SKM-1 treated with dmso at 0.1 percent for 144 hours (cell line): ENCODE results near the gene ZNF483.
"Not testable (repeated sequence)": the region's sequence is repeated elsewhere in the genome, so short reads cannot be mapped to it uniquely, and the experiment has no call there.

Experiments used
- DNase-seq: peaks from one replicate; lab custom pipeline; 2025; ENCODE audit not compliant: unreplicated experiment; lab: John Stamatoyannopoulos, UW

Gene ZNF483

DNA sequence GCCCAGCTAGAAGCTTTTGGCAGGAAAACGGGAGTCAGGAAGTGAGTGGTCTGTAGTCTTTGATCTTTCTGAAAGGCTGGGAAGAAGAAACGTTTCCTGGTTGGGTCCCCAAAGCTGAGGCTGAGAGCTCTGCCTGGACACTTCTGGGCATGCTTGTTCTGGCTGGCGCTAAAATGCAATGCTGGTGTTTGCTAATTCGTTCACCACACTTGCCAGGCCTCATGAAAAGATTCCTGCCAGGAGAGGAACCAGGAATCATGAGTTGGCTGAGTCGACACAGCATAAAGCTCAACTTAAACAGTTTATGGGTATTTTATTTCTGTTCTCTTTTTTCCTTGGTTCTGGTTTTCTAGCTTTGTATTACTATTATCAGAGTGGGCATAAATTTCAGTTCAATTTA lies 85.2 kb downstream of the ZNF483 start:
- DNase-seq = no peak

DNA sequence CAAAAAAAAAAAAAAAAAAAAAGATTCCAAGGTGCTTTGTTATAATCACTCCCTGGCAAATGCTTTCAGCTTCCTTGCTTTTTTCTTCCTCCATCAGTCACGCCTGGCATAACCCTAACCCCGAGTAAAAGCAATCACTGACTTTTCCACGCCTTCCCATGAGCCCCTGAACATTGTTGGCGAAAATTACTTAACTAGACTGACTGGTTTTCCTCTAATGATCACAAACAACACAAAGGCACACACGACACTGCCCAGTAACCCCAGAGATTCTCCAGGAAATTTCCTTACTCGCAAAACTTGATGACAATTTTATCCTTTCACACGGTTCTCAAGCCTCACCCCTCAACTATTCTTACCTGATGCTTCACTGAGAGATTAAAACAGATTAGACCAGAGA lies 85.9 kb downstream of the ZNF483 start:
- no peak for DNase-seq

DNA sequence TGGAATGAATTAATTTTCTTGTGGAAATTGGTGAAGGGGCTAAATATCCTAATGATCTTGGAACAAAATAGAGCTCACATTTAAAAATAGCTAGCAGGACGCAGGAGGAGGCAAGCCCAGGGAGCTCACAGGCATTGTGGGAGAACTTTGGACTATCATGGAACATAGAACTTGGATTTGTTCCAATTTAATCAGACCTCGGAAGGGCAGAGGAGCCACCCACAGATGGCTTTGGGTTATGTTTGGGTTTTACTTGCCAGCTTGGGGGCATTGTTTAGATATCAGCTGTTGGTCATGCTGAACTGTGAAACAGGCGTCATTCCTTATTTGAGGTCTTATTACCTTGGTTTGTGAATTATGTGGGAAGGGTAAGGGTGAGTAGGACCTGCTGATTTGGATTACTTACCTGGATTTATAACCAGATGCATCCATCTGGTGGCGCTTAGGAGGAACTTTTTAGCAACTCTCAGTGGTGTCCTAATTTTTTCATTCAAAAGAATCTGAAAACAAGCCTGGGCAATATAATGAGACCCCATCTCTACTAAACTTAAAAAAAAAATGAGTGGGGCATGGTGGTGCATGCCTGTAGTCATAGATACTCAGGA lies 88.6 kb downstream of the ZNF483 start:
- DNase-seq = no peak

DNA sequence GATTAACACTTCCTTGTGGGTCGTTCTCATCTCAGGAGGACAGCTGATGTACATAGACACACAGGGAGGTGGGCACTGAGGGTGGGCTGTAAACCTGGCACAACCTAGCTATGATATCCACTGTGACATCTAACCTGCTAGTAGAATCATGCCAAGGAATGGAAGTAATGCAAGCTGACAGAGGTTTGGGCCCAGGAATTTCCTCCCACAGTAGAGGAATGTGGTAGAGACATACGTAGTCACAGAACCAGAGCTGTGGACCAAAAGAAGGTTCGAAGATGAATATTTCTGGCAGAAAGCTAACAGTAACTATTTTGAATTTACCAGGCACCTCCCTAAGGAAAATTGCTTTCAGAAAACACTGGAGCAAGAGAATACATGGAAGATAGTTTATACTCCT lies 90.9 kb downstream of the ZNF483 start:
- no peak for DNase-seq

DNA sequence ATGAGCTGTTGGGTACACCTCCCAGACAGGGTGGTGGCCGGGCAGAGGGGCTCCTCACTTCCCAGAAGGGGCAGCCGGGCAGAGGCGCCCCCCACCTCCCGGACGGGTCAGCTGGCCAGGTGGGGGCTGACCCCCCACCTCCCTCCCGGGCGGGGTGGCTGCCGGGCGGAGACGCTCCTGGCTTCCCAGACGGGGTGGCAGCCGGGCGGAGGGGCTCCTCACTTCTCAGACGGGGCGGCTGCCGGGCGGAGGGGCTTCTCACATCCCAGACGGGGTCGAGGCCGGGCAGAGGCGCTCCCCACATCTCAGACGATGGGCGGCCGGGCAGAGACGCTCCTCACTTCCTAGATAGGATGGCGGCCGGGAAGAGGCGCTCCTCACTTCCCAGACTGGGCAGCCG lies 92.4 kb downstream of the ZNF483 start:
- not testable (repeated sequence) for DNase-seq

DNA sequence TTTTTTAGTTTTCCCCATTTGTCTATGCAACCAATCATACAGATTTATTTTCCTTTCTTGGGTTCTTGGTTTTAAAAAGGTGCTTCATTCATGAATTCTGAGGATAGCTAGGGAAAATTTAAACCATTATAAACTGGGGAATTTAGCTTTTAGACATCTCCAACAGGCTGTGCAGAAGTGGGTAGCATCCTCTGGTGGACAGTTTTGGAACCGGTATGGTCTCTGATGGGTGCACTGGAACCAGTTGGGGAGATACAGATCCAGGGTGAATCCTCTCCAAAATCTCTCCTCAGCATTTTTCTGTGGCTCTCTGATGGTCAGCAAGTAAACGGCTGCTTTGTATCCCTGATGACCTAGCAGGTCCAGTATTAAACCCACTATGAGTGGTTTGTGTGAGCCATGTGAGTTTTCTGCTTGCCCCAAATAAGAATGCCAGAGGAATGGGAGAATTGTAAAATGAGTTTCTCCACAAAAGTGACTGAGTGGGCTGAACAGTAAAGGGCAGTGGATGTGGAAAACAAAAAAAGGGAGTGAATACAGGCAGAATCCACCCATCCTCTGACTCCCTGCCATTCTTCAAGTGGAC lies 97.0 kb downstream of the ZNF483 start:
- no peak for DNase-seq

DNA sequence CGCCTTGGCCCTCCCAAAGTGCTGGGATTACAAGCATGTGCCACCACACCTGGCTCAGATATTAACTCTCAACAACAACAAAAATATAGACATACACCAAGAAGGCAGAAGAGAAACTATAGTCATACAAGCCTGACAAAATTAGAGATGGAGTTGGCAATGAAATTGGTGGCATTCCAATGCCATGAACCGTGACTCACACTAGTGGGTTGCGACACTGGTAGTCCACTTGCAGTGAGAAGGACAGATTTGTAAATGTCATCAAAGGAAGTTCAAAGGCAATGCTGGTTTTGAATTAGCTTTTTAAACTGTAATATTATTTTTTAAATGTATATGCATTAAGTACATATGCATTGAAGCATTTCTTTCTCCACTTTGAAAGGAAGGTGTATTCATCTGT lies 97.6 kb downstream of the ZNF483 start:
- no peak for DNase-seq
